ENCODE results near the gene ROR2.

DNA sequence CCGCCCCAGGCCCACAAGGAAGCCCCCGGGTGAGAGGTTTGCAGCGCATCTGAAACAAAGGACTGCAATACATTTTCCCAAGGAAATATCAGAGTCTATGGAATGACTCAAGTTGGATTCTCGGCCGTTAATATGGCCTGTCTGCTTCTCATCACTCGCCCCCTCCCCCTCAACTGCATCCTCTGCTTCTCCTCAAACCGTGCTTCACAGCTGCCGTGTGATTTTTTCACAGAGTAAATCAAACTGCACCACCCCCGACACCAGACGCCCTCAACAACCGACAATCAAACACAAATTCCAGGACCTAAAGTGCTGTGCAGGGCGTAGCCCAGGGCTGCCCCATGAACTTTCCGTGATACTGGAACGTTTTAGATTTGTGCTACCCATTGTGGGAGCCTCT is 176.9 kb downstream of the ROR2 start:
- no peak for TF ChIP-seq POLR2A (IDR thresholded peaks at IDR 0.05)
- TF ChIP-seq, protein P1, sequence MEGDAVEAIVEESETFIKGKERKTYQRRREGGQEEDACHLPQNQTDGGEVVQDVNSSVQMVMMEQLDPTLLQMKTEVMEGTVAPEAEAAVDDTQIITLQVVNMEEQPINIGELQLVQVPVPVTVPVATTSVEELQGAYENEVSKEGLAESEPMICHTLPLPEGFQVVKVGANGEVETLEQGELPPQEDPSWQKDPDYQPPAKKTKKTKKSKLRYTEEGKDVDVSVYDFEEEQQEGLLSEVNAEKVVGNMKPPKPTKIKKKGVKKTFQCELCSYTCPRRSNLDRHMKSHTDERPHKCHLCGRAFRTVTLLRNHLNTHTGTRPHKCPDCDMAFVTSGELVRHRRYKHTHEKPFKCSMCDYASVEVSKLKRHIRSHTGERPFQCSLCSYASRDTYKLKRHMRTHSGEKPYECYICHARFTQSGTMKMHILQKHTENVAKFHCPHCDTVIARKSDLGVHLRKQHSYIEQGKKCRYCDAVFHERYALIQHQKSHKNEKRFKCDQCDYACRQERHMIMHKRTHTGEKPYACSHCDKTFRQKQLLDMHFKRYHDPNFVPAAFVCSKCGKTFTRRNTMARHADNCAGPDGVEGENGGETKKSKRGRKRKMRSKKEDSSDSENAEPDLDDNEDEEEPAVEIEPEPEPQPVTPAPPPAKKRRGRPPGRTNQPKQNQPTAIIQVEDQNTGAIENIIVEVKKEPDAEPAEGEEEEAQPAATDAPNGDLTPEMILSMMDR (IDR thresholded peaks at IDR 0.05), result no peak

Measured in uterus (tissue), 2 donors.